ENCODE measurements around the gene USP6NL.

The USP6NL gene

DNA sequence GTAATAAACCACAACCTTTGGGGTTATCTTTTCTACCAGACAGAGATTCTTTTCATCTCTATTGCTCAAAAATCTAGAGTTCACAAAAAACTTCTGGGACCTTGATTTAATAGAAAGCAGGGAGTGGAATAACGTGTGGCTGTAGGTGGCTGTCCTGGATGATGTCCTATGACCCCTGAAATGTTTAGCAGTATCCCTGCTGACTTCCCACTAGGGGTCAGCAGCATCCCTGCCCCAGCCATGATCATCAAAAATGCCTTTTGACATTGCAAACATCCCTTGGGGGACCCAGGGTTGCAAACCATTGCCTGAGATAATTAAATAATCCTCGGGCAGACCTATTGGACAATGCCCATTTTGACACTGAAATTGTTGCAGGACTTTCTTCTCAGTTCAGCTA lies 177.1 kb downstream of the USP6NL start:
- no peak for TF ChIP-seq SP1 (IDR thresholded peaks at IDR 0.05)
- no peak for TF ChIP-seq BHLHE40 (IDR thresholded peaks at IDR 0.05; ENCODE audit: borderline replicate concordance)
- no peak for TF ChIP-seq FOXM1 (IDR thresholded peaks at IDR 0.05; ENCODE audit: borderline replicate concordance)
- no peak for TF ChIP-seq FOXK2 (IDR thresholded peaks at IDR 0.05)
- no peak for TF ChIP-seq ELF4 (IDR thresholded peaks at IDR 0.05)
- TF ChIP-seq HDGF (IDR thresholded peaks at IDR 0.05; ENCODE audit: borderline replicate concordance) = no peak
- TF ChIP-seq TARDBP (IDR thresholded peaks at IDR 0.05) = no peak
- TF ChIP-seq CTBP1 (IDR thresholded peaks at IDR 0.05; ENCODE audit: borderline replicate concordance) = no peak
- TF ChIP-seq NFRKB (IDR thresholded peaks at IDR 0.05) = no peak
- TF ChIP-seq, protein P1, sequence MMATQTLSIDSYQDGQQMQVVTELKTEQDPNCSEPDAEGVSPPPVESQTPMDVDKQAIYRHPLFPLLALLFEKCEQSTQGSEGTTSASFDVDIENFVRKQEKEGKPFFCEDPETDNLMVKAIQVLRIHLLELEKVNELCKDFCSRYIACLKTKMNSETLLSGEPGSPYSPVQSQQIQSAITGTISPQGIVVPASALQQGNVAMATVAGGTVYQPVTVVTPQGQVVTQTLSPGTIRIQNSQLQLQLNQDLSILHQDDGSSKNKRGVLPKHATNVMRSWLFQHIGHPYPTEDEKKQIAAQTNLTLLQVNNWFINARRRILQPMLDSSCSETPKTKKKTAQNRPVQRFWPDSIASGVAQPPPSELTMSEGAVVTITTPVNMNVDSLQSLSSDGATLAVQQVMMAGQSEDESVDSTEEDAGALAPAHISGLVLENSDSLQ (IDR thresholded peaks at IDR 0.05) = no peak
- no peak for TF ChIP-seq L3MBTL2 (conservative IDR thresholded peaks at IDR 0.05)
- no peak for TF ChIP-seq ZNF384 (IDR thresholded peaks at IDR 0.05)
- no peak for TF ChIP-seq LEF1 (IDR thresholded peaks at IDR 0.05; ENCODE audit: borderline replicate concordance)
- no peak for TF ChIP-seq SUZ12 (IDR thresholded peaks at IDR 0.05)
- no peak for TF ChIP-seq FOXA1 (IDR thresholded peaks at IDR 0.05)
- TF ChIP-seq ARNT (IDR thresholded peaks at IDR 0.05) = no peak
- no peak for DNase-seq (ENCODE audit: extremely low spot score)
- POLR2A ChIA-PET = no interaction called here
- CTCF ChIA-PET = no interaction called here

DNA sequence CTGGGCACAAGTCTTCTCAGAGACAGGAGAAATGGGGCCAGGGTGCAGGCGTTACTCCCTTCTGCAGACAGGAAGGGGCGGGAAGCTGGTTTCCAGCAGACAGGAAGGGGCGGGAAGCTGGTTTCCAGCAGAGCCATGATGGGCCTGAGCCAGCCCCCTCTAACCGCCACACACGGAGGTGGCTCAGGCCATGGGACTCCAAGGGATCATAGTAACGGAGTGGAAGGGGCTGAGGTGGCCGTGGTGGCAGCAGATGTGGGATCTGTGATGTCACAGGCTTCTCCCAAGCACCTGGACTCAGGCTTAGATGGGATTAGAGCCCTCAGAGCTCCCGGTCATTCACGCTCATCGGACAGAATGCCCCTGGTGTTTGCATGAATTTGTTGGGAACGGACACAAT lies 177.8 kb downstream of the USP6NL start:
- DNase-seq (ENCODE audit: extremely low spot score) = no peak
- ChIA-PET CTCF (no interaction called here), POLR2A (no interaction called here)
- TF ChIP-seq L3MBTL2 (conservative IDR thresholded peaks at IDR 0.05) (no peak), LEF1 (IDR thresholded peaks at IDR 0.05; ENCODE audit: borderline replicate concordance) (no peak), CTBP1 (IDR thresholded peaks at IDR 0.05; ENCODE audit: borderline replicate concordance) (no peak), ZNF384 (IDR thresholded peaks at IDR 0.05) (no peak), FOXM1 (IDR thresholded peaks at IDR 0.05; ENCODE audit: borderline replicate concordance) (no peak), FOXA1 (IDR thresholded peaks at IDR 0.05) (no peak), TARDBP (IDR thresholded peaks at IDR 0.05) (no peak), FOXK2 (IDR thresholded peaks at IDR 0.05) (no peak), NFRKB (IDR thresholded peaks at IDR 0.05) (no peak), SUZ12 (IDR thresholded peaks at IDR 0.05) (no peak), ARNT (IDR thresholded peaks at IDR 0.05) (no peak)
- TF ChIP-seq, protein P1 (IDR thresholded peaks at IDR 0.05) = no peak

DNA sequence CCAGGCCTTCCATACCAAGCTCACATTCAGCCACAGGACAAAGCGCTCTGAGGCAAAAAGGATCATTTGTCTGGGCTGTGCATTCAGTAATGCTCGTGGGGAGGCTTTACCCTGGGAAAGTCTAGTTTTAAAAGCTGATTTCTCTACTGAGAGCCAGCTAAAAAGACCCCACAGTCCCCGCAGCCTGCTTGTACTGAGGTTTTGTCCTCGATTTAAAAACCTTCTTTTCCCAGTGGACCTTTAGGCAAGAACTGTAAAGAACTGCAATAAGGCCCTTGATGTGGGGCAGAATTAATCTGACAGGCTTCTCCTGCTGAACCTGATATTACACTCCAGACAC lies 180.3 kb downstream of the USP6NL start:
- CTCF ChIA-PET = interaction anchor here (1.1 kb wide), 1 partner anchor 35 kb away, joined by 3 read pairs; no protein-coding TSS in a partner anchor
- TF ChIP-seq HDGF (IDR thresholded peaks at IDR 0.05; ENCODE audit: borderline replicate concordance) (no peak), ARNT (IDR thresholded peaks at IDR 0.05) (no peak), FOXA1 (IDR thresholded peaks at IDR 0.05) (no peak), SP1 (IDR thresholded peaks at IDR 0.05) (no peak), FOXM1 (IDR thresholded peaks at IDR 0.05; ENCODE audit: borderline replicate concordance) (no peak), ELF4 (IDR thresholded peaks at IDR 0.05) (no peak), FOXK2 (IDR thresholded peaks at IDR 0.05) (no peak), LEF1 (IDR thresholded peaks at IDR 0.05; ENCODE audit: borderline replicate concordance) (no peak), ZNF384 (IDR thresholded peaks at IDR 0.05) (no peak), BHLHE40 (IDR thresholded peaks at IDR 0.05; ENCODE audit: borderline replicate concordance) (no peak), CTBP1 (IDR thresholded peaks at IDR 0.05; ENCODE audit: borderline replicate concordance) (no peak), NFRKB (IDR thresholded peaks at IDR 0.05) (no peak), TARDBP (IDR thresholded peaks at IDR 0.05) (no peak)
- TF ChIP-seq, protein P1 (IDR thresholded peaks at IDR 0.05) = no peak

DNA sequence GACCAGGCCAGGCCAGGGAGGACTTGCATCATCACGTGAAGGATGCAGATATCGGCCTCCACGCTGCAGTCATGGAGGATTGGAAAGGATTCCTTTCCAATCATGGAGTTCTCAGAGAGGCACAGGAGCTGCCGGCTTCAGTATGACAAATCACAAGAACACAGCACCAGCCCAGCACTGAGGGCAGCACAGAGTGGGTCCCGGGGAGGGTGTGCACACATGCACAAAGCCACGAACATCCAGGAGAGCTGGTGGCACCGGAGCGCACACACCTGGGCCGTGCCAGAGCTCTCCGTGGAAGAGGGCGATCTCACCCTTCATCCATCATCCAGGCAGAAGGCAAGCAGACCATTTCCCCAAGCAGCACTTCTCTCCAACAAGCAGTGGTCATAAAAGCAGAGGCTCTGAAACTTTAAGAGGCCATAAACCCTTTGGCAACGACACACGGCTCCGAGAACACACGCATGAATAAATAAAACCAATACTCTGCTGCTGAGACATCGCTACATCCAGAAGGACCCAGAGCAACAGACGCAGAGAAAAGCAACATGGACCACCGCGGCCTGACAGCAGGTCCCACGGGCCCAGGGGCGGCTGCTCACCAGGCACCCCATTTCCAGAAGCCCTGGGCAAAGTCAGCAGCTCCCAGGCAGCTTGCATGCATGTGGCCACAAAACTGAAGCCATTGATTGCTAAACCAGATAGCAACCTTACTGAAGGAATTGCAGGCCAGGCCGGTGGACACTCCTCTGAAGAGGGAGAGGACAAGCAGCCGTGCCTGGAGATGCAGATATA lies 180.8 kb downstream of the USP6NL start:
- no peak for TF ChIP-seq L3MBTL2 (conservative IDR thresholded peaks at IDR 0.05)
- TF ChIP-seq, protein P1 (IDR thresholded peaks at IDR 0.05) = peak; percentile 53; the same call in 1 of the 2 replicates
- no peak for DNase-seq (ENCODE audit: extremely low spot score)
- ChIA-PET CTCF (interaction anchor here (1.1 kb wide), 1 partner anchor 35 kb away, joined by 3 read pairs; no protein-coding TSS in a partner anchor), POLR2A (no interaction called here)

More for the DNA sequence above, 180.3 kb downstream of the USP6NL start:
- no peak for DNase-seq (ENCODE audit: extremely low spot score)
- POLR2A ChIA-PET = no interaction called here

DNA sequence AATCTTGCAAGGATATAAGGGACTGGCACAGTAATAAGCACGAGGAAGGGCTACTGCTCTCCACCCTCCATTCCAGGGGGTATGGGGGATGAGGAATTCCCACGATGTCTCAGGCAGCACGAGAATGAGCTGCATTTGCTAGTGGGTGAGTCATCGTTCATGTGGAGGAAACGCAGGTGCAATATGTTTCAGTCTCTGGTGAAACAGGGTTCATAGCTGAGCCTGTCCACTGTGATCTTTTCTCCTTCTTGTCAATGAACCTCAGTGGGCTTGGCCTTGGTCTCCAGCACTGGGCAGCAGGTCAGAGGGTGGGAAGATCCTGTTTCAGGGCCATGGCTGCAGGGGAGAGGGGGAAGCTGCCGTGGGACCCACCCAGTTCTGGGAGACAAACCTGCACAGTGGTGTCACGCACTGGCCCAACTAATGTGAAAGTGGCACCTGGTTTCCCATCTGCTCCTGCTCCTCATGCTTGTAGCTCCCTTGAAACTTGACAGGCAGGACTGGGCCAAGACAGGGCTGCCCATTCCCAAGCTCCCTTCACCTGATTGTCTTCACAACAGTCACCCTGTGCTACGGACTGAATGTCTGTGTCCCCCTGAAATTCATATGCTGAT lies 181.9 kb downstream of the USP6NL start:
- no peak for DNase-seq (ENCODE audit: extremely low spot score)
- TF ChIP-seq FOXK2 (IDR thresholded peaks at IDR 0.05) (no peak), BHLHE40 (IDR thresholded peaks at IDR 0.05; ENCODE audit: borderline replicate concordance) (no peak), ARNT (IDR thresholded peaks at IDR 0.05) (no peak), ELF4 (IDR thresholded peaks at IDR 0.05) (no peak), NFRKB (IDR thresholded peaks at IDR 0.05) (no peak), TARDBP (IDR thresholded peaks at IDR 0.05) (no peak), SUZ12 (IDR thresholded peaks at IDR 0.05) (no peak), L3MBTL2 (conservative IDR thresholded peaks at IDR 0.05) (no peak), SP1 (IDR thresholded peaks at IDR 0.05) (no peak), HDGF (IDR thresholded peaks at IDR 0.05; ENCODE audit: borderline replicate concordance) (no peak), LEF1 (IDR thresholded peaks at IDR 0.05; ENCODE audit: borderline replicate concordance) (no peak), CTBP1 (IDR thresholded peaks at IDR 0.05; ENCODE audit: borderline replicate concordance) (no peak), ZNF384 (IDR thresholded peaks at IDR 0.05) (no peak), FOXA1 (IDR thresholded peaks at IDR 0.05) (no peak), FOXM1 (IDR thresholded peaks at IDR 0.05; ENCODE audit: borderline replicate concordance) (no peak)
- TF ChIP-seq, protein P1 (IDR thresholded peaks at IDR 0.05) = no peak
- POLR2A ChIA-PET = no interaction called here
- CTCF ChIA-PET = no interaction called here
